Hematopoietic multipotent progenitor cell treated with erythropoietin and hydrocortisone succinate and interleukin-3 and kit ligand, for 17 days (in vitro differentiated cells): ENCODE measurements around the gene PELI2.
A peak's percentile ranks its signal among the peaks of the same experiment; 100 is the strongest.

Experiments used
- DNase-seq: peaks from one replicate; pipeline ENCODE4 v3.0.0-alpha.2; 2015; ENCODE audit warnings: low spot score

The PELI2 gene

DNA sequence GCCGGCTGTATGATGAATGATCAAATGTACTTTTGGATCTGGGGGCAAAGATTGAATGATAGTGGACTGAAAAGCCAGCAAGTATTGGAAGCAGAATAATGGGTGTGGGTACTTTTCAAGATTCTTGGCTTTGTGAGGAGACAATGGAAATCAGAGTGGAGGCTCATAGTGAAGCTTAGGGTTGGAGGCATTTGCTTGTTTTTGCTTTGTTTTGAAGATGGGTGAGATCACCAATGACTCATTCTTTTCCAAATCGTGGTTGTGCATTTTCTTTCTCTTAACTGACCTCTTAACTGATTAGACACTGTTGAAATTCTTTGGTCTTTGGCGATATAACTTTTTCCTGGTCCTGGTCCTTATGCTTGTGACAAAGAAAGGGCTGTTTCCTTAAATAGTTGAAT is 54.4 kb downstream of the PELI2 start:
- DNase-seq, result no peak

DNA sequence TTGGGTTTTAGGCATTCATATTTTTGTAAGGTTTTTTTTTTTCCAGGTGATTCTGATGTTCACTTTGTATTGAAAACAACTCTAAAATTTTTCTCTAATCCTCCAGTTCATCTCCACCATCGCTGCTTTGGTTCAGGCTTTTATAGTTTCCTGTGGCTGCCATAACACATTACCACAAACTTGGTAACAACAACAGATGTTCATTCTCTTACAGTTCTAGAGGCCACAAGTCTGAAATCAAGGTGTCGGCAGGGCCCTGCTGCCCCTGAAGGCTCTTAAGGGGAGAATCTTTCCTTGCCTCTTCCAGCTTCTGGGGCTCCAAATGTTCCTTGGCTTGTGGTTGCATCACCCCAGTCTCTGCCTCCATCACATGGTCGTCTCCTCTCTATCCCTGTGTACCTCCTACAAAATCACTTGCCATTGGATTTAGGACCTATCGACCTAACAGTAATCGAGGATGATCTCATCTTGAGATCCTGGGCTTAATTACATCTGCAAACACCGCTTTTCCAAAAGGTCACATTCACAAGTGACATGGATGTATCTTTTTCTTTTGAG is 55.2 kb downstream of the PELI2 start:
- no peak for DNase-seq

DNA sequence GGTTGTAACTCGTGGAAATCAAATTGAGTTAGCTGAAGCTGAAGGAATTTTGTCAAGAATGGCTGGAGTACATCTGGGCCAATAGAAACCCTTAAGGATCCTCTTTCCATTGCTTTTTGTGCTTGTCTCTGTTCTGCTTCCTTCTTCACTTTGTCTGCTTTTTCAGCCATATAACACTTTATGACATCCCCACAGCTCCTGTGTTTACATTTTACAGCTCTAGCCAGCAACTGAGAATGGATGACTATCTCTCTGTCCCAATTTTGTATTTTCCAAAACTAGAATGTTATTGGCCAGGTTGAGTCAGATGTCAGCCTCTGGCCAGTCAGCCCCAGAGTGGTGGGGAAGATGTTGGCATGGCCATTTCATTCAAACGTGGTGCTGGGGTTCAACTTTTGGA is 57.6 kb downstream of the PELI2 start:
- no peak for DNase-seq

- DNase-seq, result no peak
Observed at GRCh38 chr14:56176530-56176929, 58.3 kb downstream of the PELI2 start.

- no peak for DNase-seq
Observed at GRCh38 chr14:56177036-56177435, 58.8 kb downstream of the PELI2 start.

DNA sequence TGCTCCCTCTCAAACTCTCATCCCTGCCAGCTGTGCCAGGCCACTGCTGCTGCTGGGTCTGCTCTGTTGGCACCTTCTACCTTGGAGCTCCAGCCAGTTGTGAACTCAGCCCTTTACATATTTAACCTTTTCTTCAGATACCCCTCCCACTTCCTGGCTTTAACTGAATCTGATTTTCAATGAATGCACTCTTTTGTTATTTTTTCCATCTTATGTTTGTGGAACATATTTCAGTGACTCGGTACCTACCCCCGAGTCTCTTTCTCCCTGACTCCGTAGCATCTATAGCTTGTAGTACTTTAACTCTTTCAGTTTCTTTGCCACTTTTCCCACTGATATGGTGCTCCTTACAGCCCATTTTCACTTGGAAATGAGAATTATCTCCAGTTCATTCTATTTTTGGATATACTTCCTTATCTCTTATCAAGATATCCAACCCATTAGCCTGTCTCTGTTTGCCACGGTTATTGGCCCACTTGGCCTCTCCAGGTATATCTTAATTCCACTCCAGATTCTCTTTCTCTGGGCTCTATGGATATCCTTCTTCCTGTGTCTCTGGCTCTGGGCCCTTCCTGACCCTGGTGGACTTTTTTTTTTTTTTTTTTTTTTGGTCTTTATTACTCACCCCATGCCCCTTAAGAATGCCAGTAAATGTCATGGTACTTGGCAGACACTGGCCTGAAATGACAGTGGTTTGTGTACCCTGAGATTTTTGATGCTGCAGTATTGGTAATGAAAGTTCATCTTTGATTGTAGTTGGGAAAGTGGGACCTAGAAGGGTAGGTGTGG is 62.7 kb downstream of the PELI2 start:
- no peak for DNase-seq

GRCh38 chr14:56181681-56182085 is 63.5 kb downstream of the PELI2 start:
- DNase-seq, result no peak

- DNase-seq, result no peak
Observed at GRCh38 chr14:56182410-56182809, 64.2 kb downstream of the PELI2 start.

GRCh38 chr14:56183631-56184157 is 65.5 kb downstream of the PELI2 start:
- DNase-seq, result no peak

GRCh38 chr14:56185992-56186391 is 67.8 kb downstream of the PELI2 start:
- DNase-seq, result no peak

DNA sequence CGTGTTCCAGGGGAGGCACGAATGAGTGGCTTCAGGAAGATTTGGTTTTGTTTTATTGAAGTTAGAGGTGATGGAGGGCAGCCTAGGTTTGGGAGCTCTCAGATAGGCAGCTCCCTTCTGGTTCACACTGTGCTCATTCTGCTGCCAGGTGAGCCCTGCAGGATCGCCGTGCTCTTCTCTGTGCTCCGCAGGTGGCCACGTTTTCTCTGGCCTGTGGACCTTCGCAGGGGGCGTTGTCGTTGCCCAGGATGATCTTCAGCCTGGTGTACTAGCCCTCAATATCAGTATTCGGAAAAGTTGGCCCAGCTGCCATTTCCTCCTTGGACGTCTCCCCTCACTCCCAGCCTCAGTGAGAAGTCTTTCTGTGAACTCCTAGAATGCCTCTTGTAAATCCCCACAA is 69.5 kb downstream of the PELI2 start:
- no peak for DNase-seq

DNA sequence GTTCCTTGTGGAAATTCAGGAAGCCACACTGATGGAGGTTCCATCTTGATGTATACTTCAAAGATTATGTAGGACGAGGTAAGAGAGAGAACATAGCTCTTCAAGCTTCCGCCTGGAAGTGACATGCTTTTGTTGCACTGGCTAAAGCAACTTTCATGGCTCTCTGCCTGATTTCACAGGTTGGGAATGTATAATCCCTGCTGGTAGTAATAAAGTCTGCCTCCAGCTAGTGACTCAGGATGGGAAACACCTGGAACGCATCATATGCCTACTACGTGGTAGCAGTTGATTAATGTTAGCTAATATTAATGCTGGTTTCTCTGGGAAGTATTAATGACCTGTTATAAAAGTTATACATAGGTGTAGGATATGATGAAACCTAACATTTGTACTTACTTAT is 71.1 kb downstream of the PELI2 start:
- DNase-seq, result no peak

GRCh38 chr14:56193347-56193746 is 75.1 kb downstream of the PELI2 start:
- no peak for DNase-seq

GRCh38 chr14:56194042-56194441 is 75.8 kb downstream of the PELI2 start:
- no peak for DNase-seq

DNA sequence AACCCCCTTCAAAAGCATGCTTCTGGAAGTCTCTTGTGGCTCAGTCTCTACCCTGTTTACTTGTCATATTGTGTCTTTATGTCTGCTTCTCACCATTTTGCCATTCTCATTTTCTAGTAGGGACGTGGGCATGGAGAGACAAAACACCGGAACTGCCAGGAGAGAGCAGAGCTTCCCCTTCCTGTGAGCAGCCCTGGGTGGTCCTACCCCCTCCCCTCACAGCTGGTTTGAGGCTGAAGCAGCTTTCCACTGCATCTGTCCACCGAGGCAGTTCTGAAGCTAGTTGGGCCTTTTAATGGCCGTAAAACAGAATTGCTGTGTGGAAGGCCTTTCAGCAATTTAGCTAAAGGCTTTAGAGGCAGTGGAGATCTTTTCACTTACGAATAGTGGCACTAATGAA is 77.0 kb downstream of the PELI2 start:
- DNase-seq, result no peak

DNA sequence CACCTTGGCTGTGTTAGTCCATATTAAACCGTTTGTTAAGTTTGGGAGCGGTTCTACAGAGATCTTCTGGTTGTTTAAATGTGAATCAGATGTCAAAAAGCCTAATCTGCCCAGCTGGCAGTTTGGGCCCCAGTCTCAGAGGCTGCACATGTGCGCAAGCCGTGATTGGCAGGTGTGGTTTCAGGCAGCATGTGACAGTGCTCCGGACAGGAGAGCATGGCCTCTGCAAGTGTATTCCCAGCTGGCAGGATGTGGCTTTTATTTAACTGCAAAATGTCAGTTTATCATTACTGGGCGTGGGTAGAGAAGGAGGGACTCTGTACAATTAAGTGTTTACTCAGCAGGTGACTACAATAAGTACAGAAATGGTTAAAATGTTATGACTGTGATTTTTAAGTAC is 77.5 kb downstream of the PELI2 start:
- no peak for DNase-seq

DNA sequence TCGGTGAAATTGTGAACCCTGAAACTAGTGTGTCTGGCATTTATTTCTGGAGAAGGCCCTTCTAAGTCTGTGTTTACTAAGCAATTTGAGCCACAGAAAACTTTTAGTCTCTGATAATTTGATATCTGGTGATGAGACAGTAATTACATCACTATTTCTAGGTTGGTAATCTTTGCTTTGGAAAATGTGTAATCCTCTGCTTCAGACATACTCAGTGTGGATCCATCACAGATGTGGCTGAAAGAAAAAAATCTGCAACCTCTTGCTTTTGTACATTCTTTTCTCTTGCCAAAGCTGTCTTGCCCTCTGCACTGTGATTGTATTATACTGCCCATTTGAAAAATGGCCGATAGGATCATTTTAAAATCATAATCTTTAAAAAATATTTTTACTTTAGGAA is 78.1 kb downstream of the PELI2 start:
- no peak for DNase-seq

DNA sequence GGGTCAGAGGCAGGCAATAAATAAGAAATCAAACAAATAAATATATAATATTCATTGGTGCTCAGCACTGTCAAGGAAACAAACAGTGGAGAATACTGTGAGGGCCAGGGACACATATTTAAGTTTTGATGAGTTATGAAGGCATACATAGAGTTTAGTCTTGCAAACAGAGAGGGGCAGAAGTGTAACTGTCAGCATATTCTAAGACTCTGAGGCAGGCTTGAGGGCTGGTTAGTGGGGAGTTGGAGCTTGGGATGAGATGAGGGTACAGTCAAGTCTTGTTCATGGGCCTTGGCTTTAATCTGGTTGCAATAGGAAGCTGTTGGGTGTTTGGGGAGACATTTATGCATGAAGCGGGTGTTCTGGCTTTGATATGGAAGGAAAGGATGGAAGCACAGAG is 78.9 kb downstream of the PELI2 start:
- DNase-seq, result no peak

GRCh38 chr14:56198438-56198837 is 80.2 kb downstream of the PELI2 start:
- no peak for DNase-seq

DNA sequence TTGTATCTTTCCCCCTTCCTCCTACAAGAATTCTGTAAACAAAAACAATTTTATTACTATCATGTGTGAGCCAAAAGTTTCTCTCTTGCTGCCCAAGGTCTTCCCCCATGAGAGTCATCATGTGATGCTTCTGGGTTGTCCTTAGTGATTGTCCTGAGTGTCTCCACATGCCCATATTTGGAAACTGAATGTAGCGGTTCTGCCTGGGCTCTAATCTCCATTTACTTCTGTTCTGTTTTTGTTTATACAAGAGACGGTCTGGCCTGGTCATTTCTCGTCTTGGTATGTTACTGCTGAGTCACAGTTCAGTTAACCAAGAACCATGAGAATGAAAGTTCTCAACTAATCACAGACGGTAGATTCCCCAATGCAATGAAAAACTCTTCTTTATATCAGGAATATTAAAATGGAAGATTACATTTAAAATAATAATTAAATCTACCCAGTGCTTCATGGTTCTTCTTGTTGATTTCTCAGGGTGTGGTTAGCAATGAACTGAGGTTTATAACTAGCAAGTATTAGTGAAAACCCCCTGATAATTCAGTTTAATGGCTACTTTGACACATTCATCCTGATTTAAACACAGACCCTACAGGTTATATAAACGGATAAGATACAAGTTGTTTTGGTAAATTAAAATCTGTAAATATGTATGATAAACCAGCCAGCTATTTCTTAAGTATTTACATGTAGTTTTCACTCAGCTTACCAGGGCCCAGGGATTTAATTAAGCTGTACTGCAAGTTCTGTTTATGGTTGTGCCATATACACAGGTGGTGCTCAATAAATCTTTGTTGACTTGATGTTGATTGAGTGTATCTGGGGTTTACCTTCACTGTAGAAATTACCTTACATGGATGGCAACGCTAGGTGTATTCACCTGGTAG is 81.1 kb downstream of the PELI2 start:
- peak; percentile 18 for DNase-seq

GRCh38 chr14:56199982-56200577 is 81.9 kb downstream of the PELI2 start:
- no peak for DNase-seq

DNA sequence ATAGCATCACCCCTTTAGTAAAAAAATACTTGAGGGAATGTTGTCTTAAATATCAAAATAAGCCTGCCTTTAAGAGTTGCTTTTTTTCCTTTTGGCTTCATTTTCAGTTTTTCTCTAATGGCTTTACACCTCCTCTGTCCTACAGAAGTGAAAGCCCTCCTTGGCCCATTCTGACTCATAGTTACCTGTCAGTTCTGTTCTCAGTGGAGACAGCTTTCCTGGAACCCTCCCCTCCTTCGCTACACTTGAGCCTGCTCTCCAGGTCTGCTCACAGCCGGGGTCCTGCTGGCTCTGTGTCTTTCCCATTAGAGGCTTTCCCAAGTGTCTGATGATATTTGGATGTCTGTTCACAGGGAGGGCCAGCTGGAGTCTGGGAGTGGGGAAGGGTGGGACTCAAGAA is 84.0 kb downstream of the PELI2 start:
- DNase-seq, result no peak
